Spinal cord (tissue), 10 donors: ENCODE results near the gene DNAI1. TPM values are rescaled to one million over a fixed set of nuclear protein-coding genes. Genes with fewer than 3 reads are reported as not detected.
"Not testable (repeated sequence)": the region's sequence is repeated elsewhere in the genome, so short reads cannot be mapped to it uniquely, and the experiment has no call there.

ENCODE experiments used
- DNase-seq, 6 donors: peaks; one replicate each; pipeline versions ENCODE4 v3.0.0 to v3.0.0-alpha.2; 2013 to 2015; ENCODE audit warnings: low spot score in 6 of 6, low read depth in 4 of 6
- H3K27ac ChIP-seq: one replicate; pipeline ENCODE4 v1.5.1; 2013; ENCODE audit warnings: low read depth, low read length, control low read depth
- H3K27me3 ChIP-seq: one replicate; pipeline ENCODE4 v1.6.1; 2013; ENCODE audit warnings: low read length; ENCODE audit not compliant: control insufficient read depth, insufficient read depth
- H3K36me3 ChIP-seq: one replicate; pipeline ENCODE4 v1.6.1; 2013; ENCODE audit warnings: low read length; ENCODE audit not compliant: control insufficient read depth, insufficient read depth
- H3K4me1 ChIP-seq: one replicate; pipeline ENCODE4 v1.6.1; 2013; ENCODE audit warnings: low read length; ENCODE audit not compliant: control insufficient read depth, insufficient read depth
- H3K4me3 ChIP-seq: one replicate; pipeline ENCODE4 v1.5.1; 2013; ENCODE audit warnings: low read depth, low read length, control low read depth
- H3K9me3 ChIP-seq: one replicate; pipeline ENCODE4 v1.6.1; 2013; ENCODE audit warnings: low read length; ENCODE audit not compliant: control insufficient read depth, insufficient read depth
- WGBS: methylation state at CpG from one replicate; pipeline ENCODE4 v1.1.5; 2013; ENCODE audit warnings: missing lambda C conversion rate; ENCODE audit not compliant: insufficient coverage; 5-methylcytosine and 5-hydroxymethylcytosine counted together
- polyA plus RNA-seq, 2 donors: library from polyadenylated mRNA; unstranded; fragments of 120-200 nt; gene quantifications; one replicate each; pipeline ENCODE4 v1.2.1, GENCODE V29; 2013; ENCODE audit not compliant: insufficient read length in 2 of 2
- total RNA-seq, 2 donors: library from RNA; depleted of rRNA in 1 of 2; stranded (reverse); fragments of 120-200 nt in 1 of 2; fragments of >200 nt in 1 of 2; gene quantifications; one replicate each; pipeline versions ENCODE4 v1.2.3 to v1.2.4, GENCODE V29; 2013 to 2014
- donor health status: healthy.

DNAI1 gene
- total and polyA plus RNA-seq, 4 donors: 3.5 to 24.8 (median 10.4) TPM

GRCh38 chr9:34459356-34459755 is 751 bp downstream of the DNAI1 start:
- no peak for DNase-seq
- 79% methylated on average over 13 of the region's 14 CpGs for WGBS
- H3K4me3 ChIP-seq: no peak overlapping the region
- no peaks in the 10 kb centered on the region for H3K36me3 ChIP-seq
- H3K9me3 ChIP-seq: no peaks in the 10 kb centered on the region
- no peak overlapping the region for H3K27ac ChIP-seq
- peaks cover 29% of the 10 kb centered on the region for H3K4me1 ChIP-seq
- H3K27me3 ChIP-seq: no peaks in the 10 kb centered on the region

GRCh38 chr9:34459941-34460340 is 1.3 kb downstream of the DNAI1 start:
- no peaks in the 10 kb centered on the region for H3K9me3 ChIP-seq
- peaks cover 24% of the 10 kb centered on the region for H3K4me1 ChIP-seq
- no peak for DNase-seq
- H3K27me3 ChIP-seq: no peaks in the 10 kb centered on the region
- H3K27ac ChIP-seq: no peak overlapping the region
- 70% methylated on average over 3 of the region's 3 CpGs for WGBS
- no peak overlapping the region for H3K4me3 ChIP-seq
- no peaks in the 10 kb centered on the region for H3K36me3 ChIP-seq

- DNase-seq: peak in 2 of 6 donors; percentile 62 to 72
- Histone ChIP-seq H3K4me3 (no peak overlapping the region), H3K36me3 (no peaks in the 10 kb centered on the region), H3K27ac (no peak overlapping the region), H3K9me3 (no peaks in the 10 kb centered on the region), H3K27me3 (no peaks in the 10 kb centered on the region), H3K4me1 (peaks cover 6% of the 10 kb centered on the region)
- 70% methylated on average over 4 of the region's 5 CpGs for WGBS
These were observed 4.7 kb downstream of the DNAI1 start for GRCh38 chr9:34463098-34463900.

- Histone ChIP-seq H3K9me3 (no peaks in the 10 kb centered on the region), H3K36me3 (no peaks in the 10 kb centered on the region), H3K27ac (no peak overlapping the region), H3K4me3 (no peak overlapping the region), H3K4me1 (peaks cover 2% of the 10 kb centered on the region), H3K27me3 (no peaks in the 10 kb centered on the region)
- WGBS: 50% methylated on average over 2 of the region's 2 CpGs
- DNase-seq: no peak
These were observed 5.3 kb downstream of the DNAI1 start for GRCh38 chr9:34463901-34464232.

- H3K27me3 ChIP-seq: no peaks in the 10 kb centered on the region
- no peak overlapping the region for H3K4me3 ChIP-seq
- 67% methylated on average over 1 of the region's 2 CpGs for WGBS
- no peaks in the 10 kb centered on the region for H3K4me1 ChIP-seq
- H3K36me3 ChIP-seq: no peaks in the 10 kb centered on the region
- H3K27ac ChIP-seq: no peak overlapping the region
- DNase-seq: no peak
- H3K9me3 ChIP-seq: no peaks in the 10 kb centered on the region
These were observed 6.0 kb downstream of the DNAI1 start for GRCh38 chr9:34464571-34464970.

- Histone ChIP-seq H3K4me1 (no peaks in the 10 kb centered on the region), H3K27ac (no peak overlapping the region), H3K27me3 (no peaks in the 10 kb centered on the region), H3K36me3 (no peaks in the 10 kb centered on the region), H3K9me3 (no peaks in the 10 kb centered on the region), H3K4me3 (no peak overlapping the region)
- peak in 1 of 6 donors; percentile 25 for DNase-seq
- WGBS: 9% methylated on average over 1 of the region's 1 CpG
These were observed 6.9 kb downstream of the DNAI1 start for GRCh38 chr9:34465468-34465867.

GRCh38 chr9:34475097-34475496 is 16.5 kb downstream of the DNAI1 start:
- DNase-seq: peak in 1 of 6 donors; percentile 58
- 70% methylated on average over 3 of the region's 3 CpGs for WGBS
- H3K9me3 ChIP-seq: no peaks in the 10 kb centered on the region
- H3K27me3 ChIP-seq: no peaks in the 10 kb centered on the region
- peaks cover 3% of the 10 kb centered on the region for H3K4me1 ChIP-seq
- H3K36me3 ChIP-seq: no peaks in the 10 kb centered on the region
- no peak overlapping the region for H3K27ac ChIP-seq
- no peak overlapping the region for H3K4me3 ChIP-seq

- Histone ChIP-seq H3K36me3 (no peaks in the 10 kb centered on the region), H3K4me1 (peaks cover 3% of the 10 kb centered on the region), H3K27ac (no peak overlapping the region), H3K27me3 (no peaks in the 10 kb centered on the region), H3K4me3 (no peak overlapping the region), H3K9me3 (no peaks in the 10 kb centered on the region)
- WGBS: no CpG with 5 or more reads among the region's 1 CpG
- DNase-seq: no peak
These were observed 18.9 kb downstream of the DNAI1 start for GRCh38 chr9:34477541-34477940.

GRCh38 chr9:34479431-34479866 is 20.8 kb downstream of the DNAI1 start:
- no peak overlapping the region for H3K4me3 ChIP-seq
- H3K27ac ChIP-seq: no peak overlapping the region
- peaks cover 3% of the 10 kb centered on the region for H3K4me1 ChIP-seq
- H3K27me3 ChIP-seq: no peaks in the 10 kb centered on the region
- H3K9me3 ChIP-seq: no peaks in the 10 kb centered on the region
- DNase-seq: peak in 2 of 6 donors; percentile 65 to 68
- WGBS: 0% methylated on average over 1 of the region's 5 CpGs
- no peaks in the 10 kb centered on the region for H3K36me3 ChIP-seq

GRCh38 chr9:34481620-34482019 is 23.0 kb downstream of the DNAI1 start:
- H3K36me3 ChIP-seq, H3K27me3 ChIP-seq, H3K4me3 ChIP-seq, H3K4me1 ChIP-seq, H3K9me3 ChIP-seq, H3K27ac ChIP-seq, DNase-seq: not testable (repeated sequence)
- 70% methylated on average over 7 of the region's 13 CpGs for WGBS
